DND-41 (cell line): Measurements from ENCODE around the gene LRRC10.

Source experiments
- ATAC-seq: fragments of 200-7000 bp; cut with Tn5 transposase; 3 replicates; pipeline ENCODE4 v1.9.1; 2021; ENCODE audit warnings: low read depth; ENCODE audit not compliant: insufficient read depth
- DNase-seq: peaks from one replicate; pipeline ENCODE4 v3.0.0-alpha.2; 2020
- H2AFZ ChIP-seq: 2 replicates; pipeline ENCODE4 v1.6.0; 2012; ENCODE audit warnings: low read depth, low read length
- H3K27ac ChIP-seq: 2 replicates; pipeline ENCODE4 v1.5.1; 2012; ENCODE audit warnings: low read length, inconsistent platforms
- H3K27me3 ChIP-seq: fragments of 200-600 bp; sonication (generic); 2 replicates; pipeline ENCODE4 v1.6.0; 2012; ENCODE audit warnings: low read length, mild to moderate bottlenecking, inconsistent platforms; ENCODE audit not compliant: insufficient read depth, poor library complexity
- H3K36me3 ChIP-seq: 2 replicates; pipeline ENCODE4 v1.5.1; 2012; ENCODE audit warnings: low read length, inconsistent platforms; ENCODE audit not compliant: insufficient read depth
- H3K4me1 ChIP-seq: 2 replicates; pipeline ENCODE4 v1.5.1; 2012; ENCODE audit warnings: mild to moderate bottlenecking, low read length; ENCODE audit not compliant: insufficient read depth
- H3K4me2 ChIP-seq: 2 replicates; pipeline ENCODE4 v1.6.0; 2012; ENCODE audit warnings: mild to moderate bottlenecking, moderate library complexity, low read length, inconsistent platforms; ENCODE audit not compliant: insufficient read depth
- H3K4me3 ChIP-seq, 2 experiments: fragments of 200-600 bp in 1 of 2; shearing (Covaris generic) in 1 of 2; 2 replicates each; pipeline ENCODE4 v1.5.1; 2012 to 2016; ENCODE audit warnings: inconsistent platforms in 2 of 2, low read length in 2 of 2, mild to moderate bottlenecking in 2 of 2, low read depth in 1 of 2, moderate library complexity in 1 of 2
- H3K79me2 ChIP-seq: 2 replicates; pipeline ENCODE4 v1.6.0; 2012; ENCODE audit warnings: low read length, inconsistent platforms; ENCODE audit not compliant: insufficient read depth
- H3K9ac ChIP-seq: 2 replicates; pipeline ENCODE4 v1.6.0; 2012; ENCODE audit warnings: low read depth, mild to moderate bottlenecking, inconsistent platforms, low read length, moderate library complexity
- H3K9me3 ChIP-seq: 2 replicates; pipeline ENCODE4 v1.5.1; 2012; ENCODE audit warnings: low read length, moderate library complexity, mild to moderate bottlenecking, inconsistent platforms; ENCODE audit not compliant: insufficient read depth, severe bottlenecking
- H4K20me1 ChIP-seq: 2 replicates; pipeline ENCODE4 v1.6.0; 2012; ENCODE audit warnings: low read length; ENCODE audit not compliant: insufficient read depth
- CTCF ChIP-seq: IDR thresholded peaks from 2 replicates; pipeline ENCODE4 v1.5.1; 2012; ENCODE audit warnings: borderline replicate concordance, low read length, moderate library complexity, mild to moderate bottlenecking; ENCODE audit not compliant: poor library complexity, severe bottlenecking; ENCODE audit errors: extremely low read depth
- EZH2 ChIP-seq: IDR thresholded peaks from 3 replicates; pipeline ENCODE4 v1.6.1; 2012; ENCODE audit warnings: borderline replicate concordance, low read depth, mild to moderate bottlenecking, moderate library complexity, low read length, inconsistent platforms; ENCODE audit not compliant: severe bottlenecking

LRRC10 gene

GRCh38 chr12:69580074-69580473, 30.6 kb downstream of the LRRC10 start:
- Histone ChIP-seq H3K79me2 (0 out of 2 replicates have a peak, but pooled peaks cover 1% of the 10 kb centered on the region), H3K36me3 (peaks cover 7% of the 10 kb centered on the region; the same call in 1 of the 2 replicates), H4K20me1 (no peaks in the 10 kb centered on the region), H2AFZ (no peak overlapping the region), H3K4me3 (no peak overlapping the region), H3K27me3 (no peaks in the 10 kb centered on the region), H3K27ac (no peak overlapping the region), H3K4me1 (peaks cover 7% of the 10 kb centered on the region; the same call in 1 of the 2 replicates), H3K4me2 (no peak overlapping the region), H3K9me3 (no peaks in the 10 kb centered on the region), H3K9ac (no peak overlapping the region)
- DNase-seq (no peak), ATAC-seq (no peak)
- TF ChIP-seq CTCF (no peak), EZH2 (no peak)

GRCh38 chr12:69579029-69579428, 31.7 kb downstream of the LRRC10 start:
- H2AFZ ChIP-seq: no peak overlapping the region
- no peaks in the 10 kb centered on the region for H3K4me1 ChIP-seq
- H3K9ac ChIP-seq: no peak overlapping the region
- no peak overlapping the region for H3K4me3 ChIP-seq
- H3K36me3 ChIP-seq: peaks cover 17% of the 10 kb centered on the region
- no peak overlapping the region for H3K4me2 ChIP-seq
- no peak overlapping the region for H3K27ac ChIP-seq
- no peaks in the 10 kb centered on the region for H3K79me2 ChIP-seq
- TF ChIP-seq CTCF (no peak), EZH2 (no peak)
- DNase-seq (no peak), ATAC-seq (no peak)
- no peaks in the 10 kb centered on the region for H4K20me1 ChIP-seq
- no peaks in the 10 kb centered on the region for H3K9me3 ChIP-seq
- H3K27me3 ChIP-seq: no peaks in the 10 kb centered on the region

GRCh38 chr12:69578283-69578682, 32.4 kb downstream of the LRRC10 start:
- no peak for TF ChIP-seq CTCF
- TF ChIP-seq EZH2: no peak
- peaks cover 24% of the 10 kb centered on the region for H3K36me3 ChIP-seq
- H3K27ac ChIP-seq: no peak overlapping the region
- DNase-seq: no peak
- no peaks in the 10 kb centered on the region for H3K4me1 ChIP-seq
- no peaks in the 10 kb centered on the region for H3K9me3 ChIP-seq
- H3K4me2 ChIP-seq: no peak overlapping the region
- H3K27me3 ChIP-seq: no peaks in the 10 kb centered on the region
- no peaks in the 10 kb centered on the region for H3K79me2 ChIP-seq
- no peak overlapping the region for H3K4me3 ChIP-seq
- no peaks in the 10 kb centered on the region for H4K20me1 ChIP-seq
- ATAC-seq: no peak
- no peak overlapping the region for H3K9ac ChIP-seq
- no peak overlapping the region for H2AFZ ChIP-seq

GRCh38 chr12:69575346-69575745, 35.4 kb downstream of the LRRC10 start:
- no peak overlapping the region for H2AFZ ChIP-seq
- no peaks in the 10 kb centered on the region for H3K4me1 ChIP-seq
- no peak overlapping the region for H3K27ac ChIP-seq
- DNase-seq (no peak), ATAC-seq (no peak)
- no peaks in the 10 kb centered on the region for H3K79me2 ChIP-seq
- H3K9ac ChIP-seq: no peak overlapping the region
- H3K4me3 ChIP-seq: no peak overlapping the region
- H3K36me3 ChIP-seq: peaks cover 43% of the 10 kb centered on the region
- no peaks in the 10 kb centered on the region for H4K20me1 ChIP-seq
- H3K27me3 ChIP-seq: no peaks in the 10 kb centered on the region
- H3K4me2 ChIP-seq: no peak overlapping the region
- H3K9me3 ChIP-seq: no peaks in the 10 kb centered on the region
- TF ChIP-seq CTCF (no peak), EZH2 (no peak)
